Measurements from ENCODE around the gene KLHDC4.

The KLHDC4 gene

DNA sequence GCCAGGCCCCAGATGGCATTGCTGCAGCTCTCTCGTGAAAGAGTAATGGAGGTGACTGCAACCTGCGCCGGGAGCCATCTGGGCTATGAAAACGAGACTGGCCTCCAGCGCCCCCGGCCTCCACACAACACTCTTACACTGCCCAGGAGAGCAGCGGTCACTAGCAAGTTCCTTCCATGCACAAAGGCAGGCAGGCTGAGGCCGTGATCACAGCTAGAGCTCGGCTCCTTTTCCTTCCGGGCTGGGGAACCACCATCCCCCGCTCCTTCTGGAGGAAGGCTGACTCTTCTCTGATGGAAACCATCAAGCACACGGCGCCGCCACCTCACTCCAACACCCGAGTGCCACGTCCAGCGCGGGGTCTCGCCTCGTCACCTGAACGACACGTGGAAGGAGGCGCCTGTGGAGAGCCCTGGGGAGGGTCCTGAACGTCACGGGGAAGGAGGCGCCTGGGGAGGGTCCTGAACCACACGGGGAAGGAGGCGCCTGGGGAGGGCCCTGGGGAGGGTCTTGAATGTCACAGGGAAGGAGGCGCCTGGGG is 61.9 kb downstream of the KLHDC4 start:
- no peak overlapping the region for H3K27ac ChIP-seq (ENCODE audit: low read depth, low read length)
- H3K4me3 ChIP-seq (ENCODE audit: low read depth, low read length) = no peak overlapping the region
- H3K27me3 ChIP-seq (ENCODE audit: control insufficient read depth, insufficient read depth, low read length) = no peaks in the 10 kb centered on the region
- no peaks in the 10 kb centered on the region for H3K4me1 ChIP-seq (ENCODE audit: control insufficient read depth, insufficient read depth, low read length)
- H3K9me3 ChIP-seq (ENCODE audit: control insufficient read depth, insufficient read depth, low read length) = no peaks in the 10 kb centered on the region
- peaks cover 66% of the 10 kb centered on the region for H3K36me3 ChIP-seq (ENCODE audit: control insufficient read depth, insufficient read depth, low read length)
- no peak overlapping the region for H3K9ac ChIP-seq (ENCODE audit: low read depth, low read length)

- Histone ChIP-seq H3K4me1 (ENCODE audit: control insufficient read depth, insufficient read depth, low read length) (no peaks in the 10 kb centered on the region), H3K27ac (ENCODE audit: low read depth, low read length) (no peak overlapping the region), H3K27me3 (ENCODE audit: control insufficient read depth, insufficient read depth, low read length) (no peaks in the 10 kb centered on the region), H3K9ac (ENCODE audit: low read depth, low read length) (no peak overlapping the region), H3K36me3 (ENCODE audit: control insufficient read depth, insufficient read depth, low read length) (peaks cover 66% of the 10 kb centered on the region), H3K9me3 (ENCODE audit: control insufficient read depth, insufficient read depth, low read length) (no peaks in the 10 kb centered on the region), H3K4me3 (ENCODE audit: low read depth, low read length) (no peak overlapping the region)
Observed at GRCh38 chr16:87703071-87703470, 62.7 kb downstream of the KLHDC4 start.

DNA sequence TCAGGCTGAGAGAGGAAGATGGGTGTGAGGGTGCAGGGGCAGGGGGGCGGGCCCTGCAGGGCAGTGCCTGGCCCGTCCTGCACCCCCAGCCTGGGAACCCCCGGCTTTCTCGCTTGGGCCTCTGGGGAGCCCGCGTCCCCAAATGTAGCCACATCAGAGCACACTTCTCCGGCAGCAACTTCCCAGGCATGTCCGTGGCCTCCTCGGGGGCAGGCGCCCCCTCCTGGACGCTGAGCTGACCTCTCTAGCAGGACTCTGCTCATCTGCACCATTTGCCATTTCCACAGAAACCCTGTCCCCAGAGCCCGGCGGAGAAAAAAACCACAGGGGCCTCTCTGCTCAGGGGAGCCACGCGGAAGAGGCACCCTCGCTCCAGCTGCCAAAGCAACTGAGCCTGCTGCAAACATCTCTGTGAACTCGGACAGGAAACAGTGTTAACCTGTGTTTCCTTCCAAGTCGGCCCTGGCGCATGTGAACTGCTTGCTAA is 63.4 kb downstream of the KLHDC4 start:
- H3K9ac ChIP-seq (ENCODE audit: low read depth, low read length) = no peak overlapping the region
- H3K4me1 ChIP-seq (ENCODE audit: control insufficient read depth, insufficient read depth, low read length) = no peaks in the 10 kb centered on the region
- no peak overlapping the region for H3K4me3 ChIP-seq (ENCODE audit: low read depth, low read length)
- H3K36me3 ChIP-seq (ENCODE audit: control insufficient read depth, insufficient read depth, low read length) = peaks cover 66% of the 10 kb centered on the region
- no peaks in the 10 kb centered on the region for H3K9me3 ChIP-seq (ENCODE audit: control insufficient read depth, insufficient read depth, low read length)
- H3K27me3 ChIP-seq (ENCODE audit: control insufficient read depth, insufficient read depth, low read length) = no peaks in the 10 kb centered on the region
- H3K27ac ChIP-seq (ENCODE audit: low read depth, low read length) = no peak overlapping the region

- H3K9me3 ChIP-seq (ENCODE audit: control insufficient read depth, insufficient read depth, low read length) = no peaks in the 10 kb centered on the region
- no peak overlapping the region for H3K9ac ChIP-seq (ENCODE audit: low read depth, low read length)
- H3K27ac ChIP-seq (ENCODE audit: low read depth, low read length) = no peak overlapping the region
- H3K4me3 ChIP-seq (ENCODE audit: low read depth, low read length) = no peak overlapping the region
- no peaks in the 10 kb centered on the region for H3K4me1 ChIP-seq (ENCODE audit: control insufficient read depth, insufficient read depth, low read length)
- H3K27me3 ChIP-seq (ENCODE audit: control insufficient read depth, insufficient read depth, low read length) = no peaks in the 10 kb centered on the region
- H3K36me3 ChIP-seq (ENCODE audit: control insufficient read depth, insufficient read depth, low read length) = peaks cover 71% of the 10 kb centered on the region
Observed at GRCh38 chr16:87701505-87701921, 64.3 kb downstream of the KLHDC4 start.

DNA sequence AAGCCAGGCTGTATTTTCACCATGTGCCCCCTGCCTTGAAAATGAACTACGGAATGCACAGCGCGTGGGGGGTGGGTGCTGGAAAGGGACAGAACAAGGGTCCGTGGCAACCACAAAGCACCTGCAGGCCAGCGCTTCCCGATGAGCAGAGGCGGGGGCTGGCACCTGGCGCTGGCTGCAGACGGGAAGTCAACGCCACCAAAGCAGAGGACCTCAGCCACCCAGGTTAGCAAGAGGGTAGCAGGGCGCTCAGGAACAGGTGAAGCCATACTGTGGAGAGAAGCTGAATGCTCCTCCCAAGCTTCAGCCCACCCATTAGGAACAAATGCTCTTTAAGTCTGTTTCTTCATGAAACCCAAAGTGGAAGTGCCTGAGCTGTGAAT is 64.7 kb downstream of the KLHDC4 start:
- Histone ChIP-seq H3K4me3 (ENCODE audit: low read depth, low read length) (no peak overlapping the region), H3K27ac (ENCODE audit: low read depth, low read length) (no peak overlapping the region), H3K9me3 (ENCODE audit: control insufficient read depth, insufficient read depth, low read length) (no peaks in the 10 kb centered on the region), H3K9ac (ENCODE audit: low read depth, low read length) (no peak overlapping the region), H3K4me1 (ENCODE audit: control insufficient read depth, insufficient read depth, low read length) (no peaks in the 10 kb centered on the region), H3K36me3 (ENCODE audit: control insufficient read depth, insufficient read depth, low read length) (peaks cover 75% of the 10 kb centered on the region), H3K27me3 (ENCODE audit: control insufficient read depth, insufficient read depth, low read length) (no peaks in the 10 kb centered on the region)

DNA sequence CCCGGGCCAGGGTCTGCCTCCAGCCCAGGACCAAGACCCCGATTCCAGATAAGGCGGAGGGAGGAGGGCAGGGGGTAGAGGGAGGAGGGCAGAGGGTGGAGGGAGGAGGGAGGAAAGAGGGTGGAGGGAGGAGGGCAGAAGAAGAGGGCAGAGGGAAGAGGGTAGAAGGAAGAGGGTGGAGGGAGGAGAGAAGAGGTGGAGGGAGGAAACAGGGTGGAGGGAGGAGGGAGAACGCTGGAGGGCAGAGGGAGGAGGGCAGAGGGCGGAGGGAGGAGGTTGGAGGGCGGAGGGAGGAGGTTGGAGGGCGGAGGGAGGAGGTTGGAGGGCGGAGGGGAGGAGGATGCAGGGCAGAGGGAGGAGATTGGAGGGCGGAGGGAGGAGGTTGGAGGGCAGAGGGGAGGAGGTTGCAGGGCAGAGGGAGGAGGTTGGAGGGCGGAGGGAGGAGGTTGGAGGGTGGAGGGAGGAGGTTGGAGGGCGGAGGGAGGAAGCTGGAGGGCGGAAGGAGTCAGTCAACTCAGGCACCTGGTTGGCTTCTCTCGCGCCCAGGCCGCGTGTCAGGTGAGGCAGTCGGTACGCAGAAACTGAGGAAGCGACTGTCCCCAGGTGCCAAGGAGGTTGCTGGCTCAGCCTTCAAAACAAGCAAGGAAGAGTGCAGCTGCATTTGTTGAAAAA is 65.2 kb downstream of the KLHDC4 start:
- Histone ChIP-seq H3K9me3 (ENCODE audit: control insufficient read depth, insufficient read depth, low read length) (no peaks in the 10 kb centered on the region), H3K4me1 (ENCODE audit: control insufficient read depth, insufficient read depth, low read length) (no peaks in the 10 kb centered on the region), H3K36me3 (ENCODE audit: control insufficient read depth, insufficient read depth, low read length) (peaks cover 80% of the 10 kb centered on the region), H3K27me3 (ENCODE audit: control insufficient read depth, insufficient read depth, low read length) (no peaks in the 10 kb centered on the region), H3K4me3 (ENCODE audit: low read depth, low read length) (no peak overlapping the region), H3K9ac (ENCODE audit: low read depth, low read length) (no peak overlapping the region), H3K27ac (ENCODE audit: low read depth, low read length) (no peak overlapping the region)

DNA sequence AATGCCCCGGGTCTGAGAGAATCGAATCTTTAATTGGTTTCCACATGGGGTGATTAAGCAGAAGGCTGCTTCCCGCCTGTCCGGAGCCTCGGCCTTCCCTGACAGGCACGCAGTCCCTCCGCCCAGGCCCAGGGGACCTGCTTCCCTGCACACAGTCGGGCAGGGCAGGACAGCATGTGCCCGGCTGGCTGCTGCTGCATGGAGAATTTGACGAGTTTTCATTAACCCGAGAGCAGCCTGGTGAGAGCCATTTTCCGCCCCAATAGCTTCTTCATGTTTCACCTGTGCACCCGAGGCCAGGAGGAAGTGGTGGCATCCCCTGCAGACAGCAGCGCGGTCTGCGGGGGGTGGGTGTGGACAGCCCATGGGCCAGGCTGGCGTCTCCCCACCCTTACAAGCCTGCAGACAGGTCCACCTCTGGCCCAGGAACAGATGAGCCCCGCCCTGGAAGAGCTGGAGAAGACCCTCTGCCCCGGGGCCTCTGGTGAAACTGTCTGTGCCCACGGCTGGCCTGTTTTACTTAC is 67.0 kb downstream of the KLHDC4 start:
- H3K36me3 ChIP-seq (ENCODE audit: control insufficient read depth, insufficient read depth, low read length) = peaks cover 86% of the 10 kb centered on the region

GRCh38 chr16:87698241-87698640 is 67.5 kb downstream of the KLHDC4 start:
- H3K27ac ChIP-seq (ENCODE audit: low read depth, low read length) = no peak overlapping the region
- H3K9me3 ChIP-seq (ENCODE audit: control insufficient read depth, insufficient read depth, low read length) = no peaks in the 10 kb centered on the region
- no peaks in the 10 kb centered on the region for H3K4me1 ChIP-seq (ENCODE audit: control insufficient read depth, insufficient read depth, low read length)
- H3K36me3 ChIP-seq (ENCODE audit: control insufficient read depth, insufficient read depth, low read length) = peaks cover 81% of the 10 kb centered on the region
- no peaks in the 10 kb centered on the region for H3K27me3 ChIP-seq (ENCODE audit: control insufficient read depth, insufficient read depth, low read length)
- no peak overlapping the region for H3K4me3 ChIP-seq (ENCODE audit: low read depth, low read length)
- H3K9ac ChIP-seq (ENCODE audit: low read depth, low read length) = no peak overlapping the region

More for the DNA sequence above, 67.0 kb downstream of the KLHDC4 start:
- no peaks in the 10 kb centered on the region for H3K4me1 ChIP-seq (ENCODE audit: control insufficient read depth, insufficient read depth, low read length)
- H3K9ac ChIP-seq (ENCODE audit: low read depth, low read length) = no peak overlapping the region
- H3K4me3 ChIP-seq (ENCODE audit: low read depth, low read length) = no peak overlapping the region
- H3K9me3 ChIP-seq (ENCODE audit: control insufficient read depth, insufficient read depth, low read length) = no peaks in the 10 kb centered on the region
- H3K27ac ChIP-seq (ENCODE audit: low read depth, low read length) = no peak overlapping the region
- H3K27me3 ChIP-seq (ENCODE audit: control insufficient read depth, insufficient read depth, low read length) = no peaks in the 10 kb centered on the region

GRCh38 chr16:87697792-87698191 is 68.0 kb downstream of the KLHDC4 start:
- H3K4me1 ChIP-seq (ENCODE audit: control insufficient read depth, insufficient read depth, low read length) = no peaks in the 10 kb centered on the region
- H3K36me3 ChIP-seq (ENCODE audit: control insufficient read depth, insufficient read depth, low read length) = peaks cover 77% of the 10 kb centered on the region
- H3K4me3 ChIP-seq (ENCODE audit: low read depth, low read length) = no peak overlapping the region
- no peaks in the 10 kb centered on the region for H3K9me3 ChIP-seq (ENCODE audit: control insufficient read depth, insufficient read depth, low read length)
- H3K9ac ChIP-seq (ENCODE audit: low read depth, low read length) = no peak overlapping the region
- H3K27me3 ChIP-seq (ENCODE audit: control insufficient read depth, insufficient read depth, low read length) = no peaks in the 10 kb centered on the region
- H3K27ac ChIP-seq (ENCODE audit: low read depth, low read length) = no peak overlapping the region

DNA sequence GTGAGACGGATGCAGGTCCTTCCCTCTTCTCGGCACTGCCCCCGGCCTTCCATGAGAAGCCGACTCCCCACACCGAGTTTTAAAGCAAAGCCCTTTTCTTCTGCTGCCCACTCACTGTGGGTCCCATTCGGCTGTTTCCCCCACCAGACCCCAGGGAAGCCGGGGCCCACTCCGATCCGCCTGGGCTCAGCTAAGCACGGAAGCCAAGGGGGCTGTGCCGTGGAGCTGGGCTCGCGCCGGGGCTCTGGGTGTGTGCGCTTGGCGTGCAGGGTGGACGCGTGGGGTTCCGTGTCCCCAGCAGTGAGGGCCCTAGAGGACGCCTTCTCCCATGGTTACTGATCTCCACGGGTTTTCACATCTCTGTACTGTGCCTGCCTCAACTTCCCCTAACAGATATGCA is 68.5 kb downstream of the KLHDC4 start:
- H3K4me3 ChIP-seq (ENCODE audit: low read depth, low read length) = no peak overlapping the region
- H3K9me3 ChIP-seq (ENCODE audit: control insufficient read depth, insufficient read depth, low read length) = no peaks in the 10 kb centered on the region
- no peaks in the 10 kb centered on the region for H3K4me1 ChIP-seq (ENCODE audit: control insufficient read depth, insufficient read depth, low read length)
- no peak overlapping the region for H3K27ac ChIP-seq (ENCODE audit: low read depth, low read length)
- H3K27me3 ChIP-seq (ENCODE audit: control insufficient read depth, insufficient read depth, low read length) = no peaks in the 10 kb centered on the region
- H3K36me3 ChIP-seq (ENCODE audit: control insufficient read depth, insufficient read depth, low read length) = peaks cover 71% of the 10 kb centered on the region
- H3K9ac ChIP-seq (ENCODE audit: low read depth, low read length) = no peak overlapping the region

DNA sequence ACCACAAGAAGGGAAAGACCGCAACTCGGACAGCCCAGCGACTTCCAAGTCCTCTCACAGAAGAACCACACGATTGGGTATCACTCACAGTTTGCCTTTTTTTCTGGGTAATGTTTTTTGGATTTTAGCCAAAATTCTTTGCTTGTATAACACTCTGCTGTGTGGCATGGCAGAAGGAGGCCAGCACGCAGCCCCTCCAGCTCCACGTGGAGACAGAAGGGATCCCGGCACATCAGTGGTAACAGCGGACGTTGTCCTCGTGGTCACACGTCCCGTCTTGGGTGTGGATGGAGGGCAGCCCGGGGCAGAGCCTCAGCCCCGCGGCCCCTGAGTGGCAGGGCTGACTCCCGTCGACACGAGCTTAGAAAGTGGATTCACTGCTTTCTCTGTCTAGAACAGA is 69.1 kb downstream of the KLHDC4 start:
- Histone ChIP-seq H3K4me1 (ENCODE audit: control insufficient read depth, insufficient read depth, low read length) (no peaks in the 10 kb centered on the region), H3K27me3 (ENCODE audit: control insufficient read depth, insufficient read depth, low read length) (no peaks in the 10 kb centered on the region), H3K4me3 (ENCODE audit: low read depth, low read length) (no peak overlapping the region), H3K36me3 (ENCODE audit: control insufficient read depth, insufficient read depth, low read length) (peaks cover 67% of the 10 kb centered on the region), H3K9me3 (ENCODE audit: control insufficient read depth, insufficient read depth, low read length) (no peaks in the 10 kb centered on the region), H3K27ac (ENCODE audit: low read depth, low read length) (no peak overlapping the region), H3K9ac (ENCODE audit: low read depth, low read length) (no peak overlapping the region)
